H9 (cell line): ENCODE data around the gene CXXC5. TPM values are rescaled to one million over a fixed set of nuclear protein-coding genes. Genes with fewer than 3 reads are reported as not detected.

Experiments used
- DNase-seq: peaks from one replicate; pipeline ENCODE4 v3.0.0-alpha.2; 2017
- H2AFZ ChIP-seq: one replicate; pipeline ENCODE4 v1.6.1; 2013; ENCODE audit warnings: mild to moderate bottlenecking, low read length, control low read depth, moderate library complexity
- H2AK5ac ChIP-seq: 2 replicates; pipeline ENCODE4 v1.6.1; 2013; ENCODE audit warnings: low read length, control low read depth, mixed read lengths; ENCODE audit not compliant: insufficient read length
- H2BK120ac ChIP-seq: one replicate; pipeline ENCODE4 v1.6.1; 2013; ENCODE audit warnings: low read depth, mild to moderate bottlenecking, low read length, control low read depth, inconsistent platforms; ENCODE audit not compliant: poor library complexity, severe bottlenecking
- H2BK12ac ChIP-seq: 2 replicates; pipeline ENCODE4 v1.6.1; 2013; ENCODE audit warnings: low read length, control low read depth, mixed read lengths, low read depth; ENCODE audit not compliant: insufficient read length
- H2BK15ac ChIP-seq: 2 replicates; pipeline ENCODE4 v1.6.1; 2013; ENCODE audit warnings: low read depth, low read length, control low read depth
- H2BK20ac ChIP-seq: one replicate; pipeline ENCODE4 v1.6.1; 2013; ENCODE audit warnings: low read depth, mild to moderate bottlenecking, low read length, control low read depth, inconsistent platforms; ENCODE audit not compliant: poor library complexity, severe bottlenecking
- H2BK5ac ChIP-seq: 2 replicates; pipeline ENCODE4 v1.6.1; 2013; ENCODE audit warnings: low read length, control low read depth, mixed read lengths; ENCODE audit not compliant: insufficient read length
- H3K14ac ChIP-seq: 2 replicates; pipeline ENCODE4 v1.6.1; 2013; ENCODE audit warnings: low read length, control low read depth; ENCODE audit not compliant: insufficient read depth
- H3K18ac ChIP-seq: 2 replicates; pipeline ENCODE4 v1.6.1; 2013; ENCODE audit warnings: low read depth, mild to moderate bottlenecking, mixed read lengths, low read length, control low read depth; ENCODE audit not compliant: insufficient read length
- H3K23ac ChIP-seq: 2 replicates; pipeline ENCODE4 v1.6.1; 2013; ENCODE audit warnings: low read length, control low read depth, mixed read lengths, low read depth; ENCODE audit not compliant: insufficient read length
- H3K23me2 ChIP-seq: 2 replicates; pipeline ENCODE4 v1.6.1; 2013; ENCODE audit warnings: low read depth, mild to moderate bottlenecking, mixed read lengths, low read length, control low read depth; ENCODE audit not compliant: insufficient read length, poor library complexity, severe bottlenecking
- H3K27ac ChIP-seq: 2 replicates; pipeline ENCODE4 v1.5.1; 2013; ENCODE audit warnings: low read length, control low read depth, mixed read lengths, low read depth; ENCODE audit not compliant: insufficient read length
- H3K27me3 ChIP-seq: 2 replicates; pipeline ENCODE4 v1.6.1; 2013; ENCODE audit warnings: low read length, control low read depth, inconsistent platforms; ENCODE audit not compliant: insufficient read depth
- H3K4ac ChIP-seq: 2 replicates; pipeline ENCODE4 v1.6.1; 2013; ENCODE audit warnings: low read depth, mild to moderate bottlenecking, control low read depth, inconsistent platforms, low read length, moderate library complexity
- H3K4me1 ChIP-seq: 2 replicates; pipeline ENCODE4 v1.6.1; 2013; ENCODE audit warnings: low read length, control low read depth, inconsistent platforms; ENCODE audit not compliant: insufficient read depth
- H3K4me2 ChIP-seq: 2 replicates; pipeline ENCODE4 v1.6.1; 2013; ENCODE audit warnings: low read length, control low read depth, mixed read lengths; ENCODE audit not compliant: insufficient read length, insufficient read depth
- H3K56ac ChIP-seq: 2 replicates; pipeline ENCODE4 v1.6.1; 2013; ENCODE audit warnings: low read depth, mild to moderate bottlenecking, mixed read lengths, low read length, control low read depth; ENCODE audit not compliant: insufficient read length
- H3K79me1 ChIP-seq: 2 replicates; pipeline ENCODE4 v1.6.1; 2013; ENCODE audit warnings: low read depth, mild to moderate bottlenecking, moderate library complexity, low read length, control low read depth, inconsistent platforms; ENCODE audit not compliant: insufficient read depth, poor library complexity, severe bottlenecking
- H3K79me2 ChIP-seq: 2 replicates; pipeline ENCODE4 v1.6.1; 2013; ENCODE audit warnings: low read length, control low read depth, inconsistent platforms; ENCODE audit not compliant: insufficient read depth
- H3K9ac ChIP-seq: 2 replicates; pipeline ENCODE4 v1.6.1; 2013; ENCODE audit warnings: low read length, control low read depth, mixed read lengths; ENCODE audit not compliant: insufficient read length; ENCODE audit errors: extremely low read depth
- H3K9me3 ChIP-seq: one replicate; pipeline ENCODE4 v1.6.1; 2013; ENCODE audit warnings: low read depth, low read length, inconsistent platforms; ENCODE audit not compliant: control insufficient read depth
- H3T11ph ChIP-seq: one replicate; pipeline ENCODE4 v1.6.1; 2013; ENCODE audit warnings: mild to moderate bottlenecking, low read length, control low read depth, inconsistent platforms
- H4K20me1 ChIP-seq: one replicate; pipeline ENCODE4 v1.6.1; 2013; ENCODE audit not compliant: control insufficient read depth, insufficient read length, insufficient read depth
- H4K5ac ChIP-seq: 2 replicates; pipeline ENCODE4 v1.6.1; 2013; ENCODE audit warnings: low read depth, mild to moderate bottlenecking, mixed read lengths, low read length, control low read depth; ENCODE audit not compliant: insufficient read length
- H4K8ac ChIP-seq: replicated peaks from 2 replicates; pipeline ENCODE4 v1.6.1; 2013; ENCODE audit warnings: low read length, control low read depth, mixed read lengths, low read depth; ENCODE audit not compliant: insufficient read length
- H4K91ac ChIP-seq: 2 replicates; pipeline ENCODE4 v1.6.1; 2013; ENCODE audit warnings: low read depth, mild to moderate bottlenecking, moderate library complexity, mixed read lengths, low read length, control low read depth; ENCODE audit not compliant: insufficient read length
- H3K27ac Mint-ChIP-seq, 3 experiments: 2 replicates in 2 of 3; 3 replicates in 1 of 3; pipeline ENCODE4 v1.8.0; 2020 to 2021; ENCODE audit warnings: mixed read lengths in 3 of 3, mild to moderate bottlenecking in 1 of 3, moderate library complexity in 1 of 3
- H3K27me3 Mint-ChIP-seq: 2 replicates; pipeline ENCODE4 v1.8.0; 2021; ENCODE audit warnings: low read depth, mild to moderate bottlenecking, moderate library complexity, mixed read lengths
- H3K36me3 Mint-ChIP-seq, 3 experiments: 2 replicates in 2 of 3; 3 replicates in 1 of 3; pipeline ENCODE4 v1.8.0; 2020 to 2021; ENCODE audit warnings: low read depth in 3 of 3, mixed read lengths in 3 of 3; ENCODE audit not compliant: insufficient read depth in 1 of 3
- H3K4me1 Mint-ChIP-seq, 2 experiments: 2 replicates each; pipeline ENCODE4 v1.8.0; 2020; ENCODE audit warnings: mixed read lengths in 2 of 2
- H3K4me3 Mint-ChIP-seq, 2 experiments: 2 replicates in 1 of 2; 3 replicates in 1 of 2; pipeline ENCODE4 v1.8.0; 2020 to 2021; ENCODE audit warnings: mild to moderate bottlenecking in 2 of 2, mixed read lengths in 2 of 2, moderate library complexity in 1 of 2
- H3K9me3 Mint-ChIP-seq, 2 experiments: 2 replicates in 1 of 2; 3 replicates in 1 of 2; pipeline ENCODE4 v1.8.0; 2020; ENCODE audit warnings: mild to moderate bottlenecking in 2 of 2, mixed read lengths in 2 of 2, moderate library complexity in 1 of 2
- WGBS: extraction: QIAGEN DNeasy Blood & Tissue Kit; methylation state at CpG from one replicate; pipeline ENCODE4 v1.1.7; 2013; ENCODE audit warnings: missing lambda C conversion rate, low lambda C conversion rate, mixed read lengths; ENCODE audit not compliant: insufficient read length; ENCODE audit errors: extremely low coverage; 5-methylcytosine and 5-hydroxymethylcytosine counted together
- total RNA-seq: library from RNA; stranded (reverse); gene quantifications from 2 replicates; pipeline ENCODE4 v1.2.1, GENCODE V29; 2021
- TF ChIP-seq, protein P1 (sequence below): fragments of 200-600 bp; sonication (generic); conservative IDR thresholded peaks from 3 replicates; pipeline ENCODE4 v1.8.0; 2021; ENCODE audit warnings: antibody characterized with exemption, mild to moderate bottlenecking

CXXC5 gene
- total RNA-seq, 1 experiment from 2014 or later, result 105 TPM

- H3K79me1 ChIP-seq, result no peaks in the 10 kb centered on the region
- H2BK15ac ChIP-seq, result no peak overlapping the region
- H3K79me2 ChIP-seq, result no peaks in the 10 kb centered on the region
- TF ChIP-seq, protein P1, sequence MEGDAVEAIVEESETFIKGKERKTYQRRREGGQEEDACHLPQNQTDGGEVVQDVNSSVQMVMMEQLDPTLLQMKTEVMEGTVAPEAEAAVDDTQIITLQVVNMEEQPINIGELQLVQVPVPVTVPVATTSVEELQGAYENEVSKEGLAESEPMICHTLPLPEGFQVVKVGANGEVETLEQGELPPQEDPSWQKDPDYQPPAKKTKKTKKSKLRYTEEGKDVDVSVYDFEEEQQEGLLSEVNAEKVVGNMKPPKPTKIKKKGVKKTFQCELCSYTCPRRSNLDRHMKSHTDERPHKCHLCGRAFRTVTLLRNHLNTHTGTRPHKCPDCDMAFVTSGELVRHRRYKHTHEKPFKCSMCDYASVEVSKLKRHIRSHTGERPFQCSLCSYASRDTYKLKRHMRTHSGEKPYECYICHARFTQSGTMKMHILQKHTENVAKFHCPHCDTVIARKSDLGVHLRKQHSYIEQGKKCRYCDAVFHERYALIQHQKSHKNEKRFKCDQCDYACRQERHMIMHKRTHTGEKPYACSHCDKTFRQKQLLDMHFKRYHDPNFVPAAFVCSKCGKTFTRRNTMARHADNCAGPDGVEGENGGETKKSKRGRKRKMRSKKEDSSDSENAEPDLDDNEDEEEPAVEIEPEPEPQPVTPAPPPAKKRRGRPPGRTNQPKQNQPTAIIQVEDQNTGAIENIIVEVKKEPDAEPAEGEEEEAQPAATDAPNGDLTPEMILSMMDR, result no peak
- Mint-ChIP-seq H3K36me3 (peaks cover 3 to 14% (median 4%) of the 10 kb centered on the region in 3 experiments; a peak in 5 of 7 replicates), H3K4me3 (no peak overlapping the region), H3K27ac (peak overlapping the region in 1 of 3 experiments; percentile 44; a peak in 2 of 7 replicates), H3K9me3 (no peaks in the 10 kb centered on the region), H3K27me3 (peaks cover 3% of the 10 kb centered on the region; the same call in 1 of the 2 replicates), H3K4me1 (peaks cover 39 to 46% of the 10 kb centered on the region in 2 experiments)
- H3K9me3 ChIP-seq, result no peaks in the 10 kb centered on the region
- no peak for DNase-seq
- no peak overlapping the region for H3K4ac ChIP-seq
- no peaks in the 10 kb centered on the region for H3K23me2 ChIP-seq
- WGBS, result no CpG with 5 or more reads among the region's 2 CpGs
- H3T11ph ChIP-seq, result no peak overlapping the region
- H3K27me3 ChIP-seq, result no peaks in the 10 kb centered on the region
- no peak overlapping the region for H3K23ac ChIP-seq
- H3K56ac ChIP-seq, result no peak overlapping the region
- H4K20me1 ChIP-seq, result no peaks in the 10 kb centered on the region
- H2AFZ ChIP-seq, result no peak overlapping the region
- H4K8ac ChIP-seq, result no peak overlapping the region
- no peak overlapping the region for H3K18ac ChIP-seq
- H2BK120ac ChIP-seq, result no peak overlapping the region
- no peak overlapping the region for H2BK12ac ChIP-seq
- H3K14ac ChIP-seq, result no peak overlapping the region
- H4K91ac ChIP-seq, result no peak overlapping the region
- no peak overlapping the region for H3K4me2 ChIP-seq
- no peak overlapping the region for H3K9ac ChIP-seq
- H2BK5ac ChIP-seq, result no peak overlapping the region
- H4K5ac ChIP-seq, result no peak overlapping the region
- no peak overlapping the region for H2BK20ac ChIP-seq
- H3K27ac ChIP-seq, result no peak overlapping the region
- H2AK5ac ChIP-seq, result no peak overlapping the region
- H3K4me1 ChIP-seq, result peaks cover 20% of the 10 kb centered on the region; the same call in 1 of the 2 replicates
Measured at GRCh38 chr5:139634028-139634325, 14.2 kb upstream of the CXXC5 start.
